ENCODE measurements around the gene FOXO4. TPM values are rescaled to one million over a fixed set of nuclear protein-coding genes. Genes with fewer than 3 reads are reported as not detected.

FOXO4 gene
- polyA plus RNA-seq, 1 donor (not counting 4 experiments of a cell fraction or from before 2014, with no cell fraction given), result 1.6 TPM

- Histone ChIP-seq H3K27me3 (ENCODE audit: control insufficient read depth, extremely low read depth, insufficient read depth, low read length) (no peaks in the 10 kb centered on the region), H3K79me2 (ENCODE audit: control insufficient read depth, insufficient read depth, low read length) (no peaks in the 10 kb centered on the region), H3K9me3 (ENCODE audit: control insufficient read depth, low read depth, low read length) (no peaks in the 10 kb centered on the region), H3K27ac (ENCODE audit: control insufficient read depth, insufficient read depth, low read length) (no peak overlapping the region), H3K36me3 (ENCODE audit: control insufficient read depth in 2 of 2, extremely low read depth in 1 of 2, insufficient read depth in 2 of 2, low read length in 2 of 2) (no peaks in the 10 kb centered on the region), H3K4me3 (ENCODE audit: control insufficient read depth in 2 of 3, extremely low read depth in 1 of 3, insufficient read depth in 2 of 3, low read depth in 1 of 3, low read length in 3 of 3) (no peak overlapping the region), H3K4me1 (ENCODE audit: control insufficient read depth, extremely low read depth, insufficient read depth, low read length) (no peaks in the 10 kb centered on the region), H4K20me1 (ENCODE audit: control insufficient read depth, extremely low read depth, insufficient read depth, low read length) (no peaks in the 10 kb centered on the region), H3K4me2 (ENCODE audit: control insufficient read depth, extremely low read depth, insufficient read depth, low read depth, low read length) (no peak overlapping the region), H3K9ac (ENCODE audit: control insufficient read depth, extremely low read depth, insufficient read depth, low read length) (no peak overlapping the region), H3K9me1 (ENCODE audit: control insufficient read depth, extremely low read depth, insufficient read depth, low read length) (no peaks in the 10 kb centered on the region), H2AFZ (ENCODE audit: control insufficient read depth, low read length) (no peak overlapping the region)
- dilution Hi-C loops (cut with MboI; ENCODE audit: extremely low pct_ligation_motif_present, low sequenced_read_pairs), result no loop called here
- TF ChIP-seq EZH2 (IDR thresholded peaks at IDR 0.05; ENCODE audit: low read length) (no peak), CTCF (optimal IDR thresholded peaks at IDR 0.05 in 1 of 3, IDR thresholded peaks at IDR 0.05 in 1 of 3, conservative IDR thresholded peaks at IDR 0.05 in 1 of 3; ENCODE audit: extremely low read depth in 1 of 3, insufficient read depth in 2 of 3, low read length in 3 of 3) (no peak)
- DNase-seq (ENCODE audit: low read depth, low spot score) (no peak), FAIRE-seq (no peak)
Measured at GRCh38 chrX:71102292-71102691, 6.6 kb downstream of the FOXO4 start.

GRCh38 chrX:71103110-71103983 is 7.7 kb downstream of the FOXO4 start:
- Histone ChIP-seq H3K27ac (ENCODE audit: control insufficient read depth, insufficient read depth, low read length) (no peak overlapping the region), H4K20me1 (ENCODE audit: control insufficient read depth, extremely low read depth, insufficient read depth, low read length) (no peaks in the 10 kb centered on the region), H2AFZ (ENCODE audit: control insufficient read depth, low read length) (no peak overlapping the region), H3K4me2 (ENCODE audit: control insufficient read depth, extremely low read depth, insufficient read depth, low read depth, low read length) (no peak overlapping the region), H3K9ac (ENCODE audit: control insufficient read depth, extremely low read depth, insufficient read depth, low read length) (no peak overlapping the region), H3K36me3 (ENCODE audit: control insufficient read depth in 2 of 2, extremely low read depth in 1 of 2, insufficient read depth in 2 of 2, low read length in 2 of 2) (no peaks in the 10 kb centered on the region), H3K4me1 (ENCODE audit: control insufficient read depth, extremely low read depth, insufficient read depth, low read length) (no peaks in the 10 kb centered on the region), H3K4me3 (ENCODE audit: control insufficient read depth in 2 of 3, extremely low read depth in 1 of 3, insufficient read depth in 2 of 3, low read depth in 1 of 3, low read length in 3 of 3) (no peak overlapping the region), H3K27me3 (ENCODE audit: control insufficient read depth, extremely low read depth, insufficient read depth, low read length) (no peaks in the 10 kb centered on the region), H3K9me1 (ENCODE audit: control insufficient read depth, extremely low read depth, insufficient read depth, low read length) (no peaks in the 10 kb centered on the region), H3K79me2 (ENCODE audit: control insufficient read depth, insufficient read depth, low read length) (no peaks in the 10 kb centered on the region), H3K9me3 (ENCODE audit: control insufficient read depth, low read depth, low read length) (no peaks in the 10 kb centered on the region)
- FAIRE-seq (no peak), DNase-seq (ENCODE audit: low read depth, low spot score) (no peak)
- dilution Hi-C loops (cut with MboI; ENCODE audit: extremely low pct_ligation_motif_present, low sequenced_read_pairs), result no loop called here
- TF ChIP-seq CTCF (optimal IDR thresholded peaks at IDR 0.05 in 1 of 3, IDR thresholded peaks at IDR 0.05 in 1 of 3, conservative IDR thresholded peaks at IDR 0.05 in 1 of 3; ENCODE audit: extremely low read depth in 1 of 3, insufficient read depth in 2 of 3, low read length in 3 of 3), result no peak
- TF ChIP-seq EZH2 (IDR thresholded peaks at IDR 0.05; ENCODE audit: low read length), result no peak

All from keratinocyte (primary cell).